ENCODE results near the gene TFPI2.
"Not testable (repeated sequence)": the region's sequence is repeated elsewhere in the genome, so short reads cannot be mapped to it uniquely, and the experiment has no call there.

TFPI2 gene

GRCh38 chr7:93890464-93891068 is at the start of gene TFPI2:
TSS of gene TFPI2 (minus strand) at chr7:93890753. CDS start at chr7:93890678, 75 bp downstream.
- DNase-seq (ENCODE audit: low read depth in 3 of 3): no peak

GRCh38 chr7:93938293-93938692 is 47.7 kb upstream of the TFPI2 start:
- DNase-seq (ENCODE audit: low read depth in 3 of 3): no peak

GRCh38 chr7:93937818-93938217 is 47.3 kb upstream of the TFPI2 start:
- DNase-seq (ENCODE audit: low read depth in 3 of 3): no peak

- DNase-seq (ENCODE audit: low read depth in 3 of 3): no peak
Measured at GRCh38 chr7:93935102-93935501, 44.5 kb upstream of the TFPI2 start.

GRCh38 chr7:93933156-93933555 is 42.6 kb upstream of the TFPI2 start:
- no peak for DNase-seq (ENCODE audit: low read depth in 3 of 3)

GRCh38 chr7:93931655-93932054 is 41.1 kb upstream of the TFPI2 start:
- no peak for DNase-seq (ENCODE audit: low read depth in 3 of 3)

- no peak for DNase-seq (ENCODE audit: low read depth in 3 of 3)
Measured at GRCh38 chr7:93927585-93927984, 37.0 kb upstream of the TFPI2 start.

- no peak for DNase-seq (ENCODE audit: low read depth in 3 of 3)
Measured at GRCh38 chr7:93926800-93927199, 36.2 kb upstream of the TFPI2 start.

- no peak for DNase-seq (ENCODE audit: low read depth in 3 of 3)
Measured at GRCh38 chr7:93923942-93924341, 33.4 kb upstream of the TFPI2 start.

GRCh38 chr7:93923296-93923695 is 32.7 kb upstream of the TFPI2 start:
- DNase-seq (ENCODE audit: low read depth in 3 of 3): no peak

- DNase-seq (ENCODE audit: low read depth in 3 of 3): peak in 2 of 3 donors; percentile 1 to 4
Measured at GRCh38 chr7:93921607-93922566, 31.3 kb upstream of the TFPI2 start, which contains the start of gene GNG11. TSS of gene GNG11 (plus strand) at chr7:93921735. CDS start at chr7:93922138, 403 bp downstream.

GRCh38 chr7:93921186-93921585 is 30.6 kb upstream of the TFPI2 start:
- no peak for DNase-seq (ENCODE audit: low read depth in 3 of 3)

- no peak for DNase-seq (ENCODE audit: low read depth in 3 of 3)
Measured at GRCh38 chr7:93920496-93921182, 30.1 kb upstream of the TFPI2 start.

GRCh38 chr7:93916315-93916714 is 25.8 kb upstream of the TFPI2 start:
- not testable (repeated sequence) for DNase-seq (ENCODE audit: low read depth in 3 of 3)

- not testable (repeated sequence) for DNase-seq (ENCODE audit: low read depth in 3 of 3)
Measured at GRCh38 chr7:93915888-93916287, 25.3 kb upstream of the TFPI2 start.

GRCh38 chr7:93915206-93915842 is 24.8 kb upstream of the TFPI2 start:
- DNase-seq (ENCODE audit: low read depth in 3 of 3): not testable (repeated sequence)

GRCh38 chr7:93914581-93915066 is 24.1 kb upstream of the TFPI2 start:
- DNase-seq (ENCODE audit: low read depth in 3 of 3): no peak

GRCh38 chr7:93913197-93913596 is 22.6 kb upstream of the TFPI2 start:
- DNase-seq (ENCODE audit: low read depth in 3 of 3): no peak

GRCh38 chr7:93911661-93912060 is 21.1 kb upstream of the TFPI2 start:
- not testable (repeated sequence) for DNase-seq (ENCODE audit: low read depth in 3 of 3)

- DNase-seq (ENCODE audit: low read depth in 3 of 3): not testable (repeated sequence)
Measured at GRCh38 chr7:93911242-93911641, 20.7 kb upstream of the TFPI2 start.
